HG02885 (cell line): ENCODE results near the gene DISC1.

Source experiments
- ATAC-seq: cut with Tn5 transposase; IDR thresholded peaks from one replicate; pipeline ENCODE4 v1.9.1; 2021; ENCODE audit warnings: mild to moderate bottlenecking; ENCODE audit not compliant: unreplicated experiment, poor library complexity

Gene DISC1

DNA sequence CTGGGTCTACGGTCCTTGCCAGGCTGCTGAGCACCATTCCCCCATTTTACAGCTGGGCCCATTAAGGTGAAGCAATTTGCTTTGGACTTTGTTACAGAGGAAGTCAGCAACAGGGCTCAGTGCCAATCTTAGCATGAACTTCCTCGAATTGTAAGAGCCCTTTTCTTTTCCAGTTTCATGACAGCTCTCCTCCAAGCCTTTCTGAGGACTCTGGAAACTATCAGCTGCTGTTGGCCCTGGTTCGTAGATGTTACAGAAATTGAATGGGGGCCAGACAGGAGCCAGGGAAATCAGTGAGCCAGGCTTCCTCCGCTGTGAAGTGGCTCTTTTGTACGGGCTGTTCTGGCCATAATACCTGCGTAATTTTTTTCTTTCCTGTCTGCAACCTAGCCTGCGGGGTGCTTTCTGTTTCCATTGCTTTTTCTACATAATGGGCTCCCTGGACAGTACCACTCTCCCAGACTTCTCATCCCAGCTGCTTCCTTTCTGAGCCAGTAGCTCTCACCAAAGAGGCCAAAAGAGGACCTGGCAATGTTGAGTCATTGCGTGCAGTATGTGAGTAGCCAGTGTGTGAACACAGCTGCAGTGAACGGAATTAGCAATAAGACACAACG, 386.3 kb downstream of the DISC1 start:
- no peak for ATAC-seq

GRCh38 chr1:232014941-232015340, 388.4 kb downstream of the DISC1 start:
- ATAC-seq, result no peak

GRCh38 chr1:232016616-232017015, 390.0 kb downstream of the DISC1 start:
- no peak for ATAC-seq

GRCh38 chr1:232017057-232017456, 390.5 kb downstream of the DISC1 start:
- ATAC-seq, result no peak

GRCh38 chr1:232017759-232018158, 391.2 kb downstream of the DISC1 start:
- ATAC-seq, result no peak

DNA sequence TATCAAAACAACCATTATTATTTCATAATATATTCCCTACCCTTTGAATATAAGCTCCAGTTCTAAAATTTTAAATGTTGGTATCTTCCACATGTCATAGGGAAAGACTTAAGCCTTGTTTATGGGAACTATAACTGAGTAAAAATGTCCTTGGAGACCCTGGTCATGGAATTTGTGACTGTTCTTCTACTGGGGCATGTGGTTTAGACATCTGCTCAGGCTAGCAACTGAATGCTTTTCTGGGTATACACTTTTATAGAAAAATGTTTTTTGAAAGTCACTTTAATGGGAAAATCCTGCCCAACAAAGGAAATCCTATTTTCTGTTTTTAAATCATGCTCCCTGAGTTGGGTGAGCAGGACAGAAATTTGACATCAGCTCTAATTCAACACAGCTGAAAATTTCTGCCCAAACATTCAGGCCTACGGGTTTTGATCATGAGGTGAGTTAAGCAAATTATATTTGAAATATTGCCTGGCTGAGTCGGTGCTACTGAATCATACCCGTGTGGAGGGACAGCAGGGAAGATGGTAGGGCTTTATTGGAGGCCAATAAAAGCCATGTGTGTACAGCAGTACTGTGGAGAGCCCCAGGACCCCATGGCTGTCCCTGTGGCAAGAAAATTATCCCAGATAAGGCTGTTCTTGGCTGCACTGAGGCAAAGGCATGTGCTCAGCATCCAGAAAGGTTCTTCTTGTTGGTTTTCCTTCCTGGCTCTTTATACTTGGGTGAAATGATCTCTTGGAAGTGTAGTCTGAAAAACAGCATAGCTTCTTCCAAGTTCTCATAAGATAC, 391.8 kb downstream of the DISC1 start:
- no peak for ATAC-seq

GRCh38 chr1:232019026-232019340, 392.4 kb downstream of the DISC1 start:
- ATAC-seq, result no peak

GRCh38 chr1:232020352-232020751, 393.8 kb downstream of the DISC1 start:
- no peak for ATAC-seq

GRCh38 chr1:232029315-232029714, 402.7 kb downstream of the DISC1 start:
- ATAC-seq, result no peak

GRCh38 chr1:232031156-232031555, 404.6 kb downstream of the DISC1 start:
- ATAC-seq, result no peak

DNA sequence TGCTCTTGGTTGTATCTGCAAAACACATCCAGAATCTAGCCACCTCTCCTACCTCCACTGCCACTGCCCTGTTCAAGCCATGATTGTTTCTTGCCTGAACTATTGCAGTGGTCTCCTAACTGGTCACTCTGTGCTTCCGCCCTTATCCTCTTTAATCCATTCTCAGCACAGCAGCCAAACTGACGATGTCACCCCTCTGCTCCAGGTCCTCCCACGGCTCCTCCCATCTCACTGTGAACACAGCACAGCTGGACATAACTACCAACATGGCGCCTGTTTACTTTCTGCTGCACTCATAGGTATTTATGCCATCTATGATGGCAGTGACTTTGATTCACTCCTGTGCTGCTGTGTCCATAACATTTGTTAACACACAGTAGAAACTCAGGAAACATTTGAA, 406.7 kb downstream of the DISC1 start:
- ATAC-seq, result no peak

DNA sequence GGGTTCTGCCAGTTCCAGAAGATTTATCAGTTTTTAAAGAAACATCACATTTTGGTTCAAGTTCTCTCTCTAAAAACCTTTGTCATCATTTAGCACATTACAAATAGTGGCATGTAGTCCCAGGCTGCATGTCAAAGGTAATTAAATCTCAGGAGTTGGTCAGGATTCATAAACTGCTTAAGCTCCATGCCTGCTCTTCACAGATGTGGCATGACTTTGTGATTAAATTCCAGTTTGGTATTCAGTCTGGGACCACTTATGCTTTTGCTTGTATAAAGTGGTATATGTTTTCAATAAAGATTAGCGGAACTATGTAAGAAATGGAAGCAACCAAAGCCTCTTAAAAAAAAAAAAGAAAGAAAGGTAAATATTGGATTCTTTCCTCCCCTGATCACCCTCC, 408.0 kb downstream of the DISC1 start:
- no peak for ATAC-seq

DNA sequence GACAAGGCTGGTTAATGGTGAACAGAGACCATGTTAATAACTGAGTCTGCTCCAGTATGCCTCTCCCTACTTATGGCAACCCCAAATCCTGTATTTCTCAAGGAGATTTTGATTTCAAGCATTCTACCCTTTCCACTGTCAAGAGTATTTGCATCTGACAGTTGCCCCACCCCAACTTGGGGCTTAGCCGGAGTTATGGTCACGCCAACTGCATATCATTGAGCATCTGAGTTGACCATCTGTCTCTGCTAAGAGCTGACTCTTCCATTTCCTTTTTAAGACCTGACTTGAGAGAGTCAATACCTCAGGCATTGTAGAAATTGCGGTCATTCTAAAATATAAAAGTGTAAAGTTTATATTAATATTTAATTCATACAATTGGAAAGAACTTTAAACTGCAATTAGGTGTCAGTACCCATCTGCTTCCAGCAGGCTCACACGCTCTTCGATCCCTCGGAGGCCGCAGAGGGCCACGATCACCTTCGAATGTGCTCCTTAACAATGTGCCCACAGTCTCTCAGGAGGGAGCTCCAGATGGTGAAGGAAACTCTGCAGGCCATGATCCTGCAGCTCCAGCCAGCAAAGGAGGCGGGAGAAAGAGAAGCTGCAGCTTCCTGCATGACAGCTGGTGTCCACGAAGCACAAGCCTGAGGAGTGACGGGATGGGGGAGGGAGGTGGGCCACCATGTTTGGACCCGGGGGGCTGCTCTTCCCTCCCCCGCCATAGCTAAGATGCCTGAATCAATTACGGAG, 409.8 kb downstream of the DISC1 start:
- ATAC-seq, result no peak

DNA sequence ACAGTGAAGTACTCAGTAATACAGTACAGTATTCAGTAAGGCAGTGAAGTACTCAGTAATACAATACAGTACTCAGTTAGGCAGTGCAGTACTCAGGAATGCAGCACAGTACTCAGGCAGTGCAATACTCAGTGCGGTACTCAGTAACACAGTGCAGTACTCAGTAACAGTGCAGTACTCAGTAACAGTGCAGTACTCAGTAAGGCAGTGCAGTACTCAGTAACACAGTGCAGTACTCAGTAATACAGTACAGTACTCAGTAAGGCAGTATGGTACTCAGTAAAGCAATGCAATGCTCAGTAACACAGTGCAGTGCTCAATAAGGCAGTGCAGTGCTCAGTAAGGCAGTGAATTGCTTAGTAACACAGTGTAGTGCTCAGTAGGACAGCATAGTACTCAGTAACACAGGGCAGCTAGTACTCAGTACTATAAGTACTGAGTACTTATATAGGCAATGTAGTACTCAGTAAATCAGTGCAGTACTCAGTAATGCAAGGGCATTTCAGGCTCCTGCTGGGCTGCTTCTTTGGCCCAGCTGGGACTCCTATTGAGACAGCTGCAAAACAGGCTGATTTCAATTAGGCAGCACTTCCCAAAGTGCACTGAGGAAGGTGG, 411.3 kb downstream of the DISC1 start:
- no peak for ATAC-seq

GRCh38 chr1:232038706-232039677, 412.4 kb downstream of the DISC1 start:
- no peak for ATAC-seq

DNA sequence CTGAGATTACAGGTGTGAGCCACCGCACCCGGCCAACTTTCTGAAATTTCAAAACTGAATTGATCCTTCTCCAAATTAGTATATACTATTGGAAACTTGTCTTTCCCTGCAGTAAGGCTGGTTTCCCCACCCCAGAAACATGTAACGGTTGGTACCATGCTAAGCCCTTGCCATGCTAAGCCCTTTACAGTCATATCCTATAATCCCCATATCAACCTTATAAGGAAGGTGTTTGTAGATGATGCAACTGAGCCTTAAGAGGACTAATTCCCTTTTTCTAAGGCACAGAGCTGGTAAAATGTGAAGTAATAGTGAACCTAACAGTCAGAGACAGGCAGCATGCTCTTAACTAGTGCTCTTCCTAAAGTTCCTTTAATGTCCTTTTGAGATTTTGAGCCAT, 413.7 kb downstream of the DISC1 start:
- no peak for ATAC-seq

- ATAC-seq, result no peak
Measured at GRCh38 chr1:232044728-232045127, 418.1 kb downstream of the DISC1 start.

GRCh38 chr1:232045139-232045994, 418.8 kb downstream of the DISC1 start:
- no peak for ATAC-seq
